Superior temporal gyrus (tissue), 1 donor: ENCODE measurements around the gene ABTB2.

ENCODE experiments used
- DNase-seq: peaks from one replicate; pipeline ENCODE4 v3.0.0-alpha.2; 2016; ENCODE audit errors: extremely low spot score

ABTB2 gene

DNA sequence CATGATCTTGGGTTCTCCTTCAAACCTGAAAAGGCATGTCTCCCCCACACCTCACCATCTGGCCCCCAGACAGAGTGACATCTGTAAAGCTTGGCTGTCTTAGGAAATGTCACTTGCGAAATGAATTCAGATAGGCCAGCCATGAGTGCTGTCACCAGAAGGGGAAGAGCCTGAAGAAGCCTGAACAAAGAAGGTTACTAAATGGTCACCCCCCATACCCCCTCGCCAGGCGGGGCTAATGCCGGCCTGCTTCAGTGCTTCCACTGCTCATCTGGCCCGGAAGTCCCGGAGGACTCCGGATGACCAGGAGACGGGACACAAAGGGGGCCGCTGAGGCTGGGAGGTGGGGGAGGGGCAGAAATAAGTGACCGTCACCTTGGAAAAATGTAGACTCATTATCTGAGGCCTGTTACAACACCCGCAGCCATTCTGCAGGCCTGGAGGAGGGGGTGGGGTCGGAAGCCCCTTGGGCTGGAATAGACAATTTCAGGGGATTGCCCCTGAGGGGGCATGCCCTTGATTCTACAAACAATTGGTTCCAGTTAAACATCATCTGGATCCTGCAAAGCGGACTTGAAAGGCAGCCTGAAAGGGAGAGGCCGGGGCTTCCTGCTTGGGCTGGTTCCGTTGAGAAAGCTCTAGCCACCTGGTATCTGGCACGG lies 209.2 kb downstream of the ABTB2 start:
- no peak for DNase-seq

DNA sequence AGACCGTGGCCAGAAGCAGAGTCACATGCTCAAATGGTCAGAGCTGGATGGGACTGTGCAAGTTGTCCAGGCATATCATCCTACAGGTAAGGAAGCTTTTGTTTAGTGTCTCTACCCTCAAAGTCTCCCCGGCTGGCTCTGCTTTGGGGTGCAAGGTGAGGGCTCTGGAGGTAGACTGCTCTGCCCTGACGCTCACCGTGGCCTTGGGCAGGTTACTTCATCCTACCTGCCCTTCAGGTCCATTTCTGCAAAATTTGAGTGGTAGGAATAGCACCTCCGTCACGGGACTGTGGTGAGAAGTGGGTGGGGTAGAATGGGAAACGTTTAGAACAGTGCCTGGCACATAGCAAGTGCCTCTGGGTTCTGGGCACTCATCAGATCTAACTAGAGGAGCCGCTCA lies 210.2 kb downstream of the ABTB2 start:
- no peak for DNase-seq

DNA sequence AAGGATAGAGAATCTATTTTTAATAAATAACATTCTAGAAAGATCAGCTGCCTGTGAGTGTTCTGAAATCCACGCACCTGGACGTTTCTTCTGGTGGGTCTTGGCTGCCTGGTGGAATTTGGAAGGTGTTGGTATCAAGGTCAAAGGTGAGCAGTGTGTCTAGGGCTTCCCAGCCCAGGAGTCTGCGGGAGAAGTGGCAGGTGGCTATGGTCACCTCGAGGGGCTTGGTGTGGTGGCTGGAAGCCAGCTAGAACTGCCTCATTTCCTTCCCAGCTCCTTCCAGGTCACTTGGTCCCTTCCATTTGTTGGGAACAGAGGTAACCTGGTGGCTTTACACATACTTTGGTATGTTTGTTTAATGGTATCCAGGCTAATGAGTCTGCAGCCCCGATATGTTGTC lies 210.9 kb downstream of the ABTB2 start:
- no peak for DNase-seq

DNA sequence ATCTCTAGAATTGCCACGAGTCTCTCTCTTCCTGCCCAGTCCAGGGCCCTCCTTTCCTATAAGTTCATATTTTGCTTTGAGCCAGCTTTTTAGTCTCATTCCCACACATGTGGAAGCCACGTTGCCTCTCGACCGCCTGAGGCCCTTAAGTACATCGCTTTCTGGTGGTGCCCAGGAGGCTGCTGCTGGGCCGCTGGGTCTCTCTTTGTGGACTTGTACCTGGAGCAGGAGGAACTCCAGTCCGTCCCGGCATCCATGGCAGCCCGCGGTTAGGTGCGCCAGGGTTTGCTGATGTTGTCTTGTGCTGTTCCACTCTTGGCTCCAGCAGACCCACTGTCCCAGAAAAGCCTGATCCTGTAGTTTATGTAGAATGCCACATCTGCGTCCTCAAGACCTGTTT lies 211.4 kb downstream of the ABTB2 start:
- no peak for DNase-seq

DNA sequence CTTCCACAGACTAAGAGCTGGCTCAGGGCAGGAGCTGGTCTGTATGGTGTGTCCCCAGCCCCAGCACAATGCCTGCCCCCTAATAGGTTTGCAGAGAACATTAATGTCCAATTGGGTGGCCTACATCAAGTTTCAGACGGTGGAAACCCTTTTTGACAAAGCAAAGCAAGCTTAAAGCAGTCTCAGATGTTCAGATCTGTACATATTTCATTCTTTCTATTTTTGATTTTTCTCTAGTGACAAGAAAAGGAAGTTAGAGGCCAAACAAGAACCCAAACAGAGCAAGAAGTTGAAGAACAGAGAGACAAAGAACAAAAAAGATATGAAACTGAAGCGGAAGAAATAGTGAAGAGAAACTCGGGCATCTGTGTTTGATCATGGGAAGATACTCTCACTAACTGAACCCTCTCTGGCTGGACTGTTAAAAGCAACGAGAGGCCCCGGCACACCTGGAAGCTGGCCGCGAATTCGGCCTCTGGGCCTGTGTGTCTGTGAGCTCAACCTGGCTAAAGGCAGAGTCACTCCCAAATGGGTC lies 211.9 kb downstream of the ABTB2 start:
- no peak for DNase-seq

DNA sequence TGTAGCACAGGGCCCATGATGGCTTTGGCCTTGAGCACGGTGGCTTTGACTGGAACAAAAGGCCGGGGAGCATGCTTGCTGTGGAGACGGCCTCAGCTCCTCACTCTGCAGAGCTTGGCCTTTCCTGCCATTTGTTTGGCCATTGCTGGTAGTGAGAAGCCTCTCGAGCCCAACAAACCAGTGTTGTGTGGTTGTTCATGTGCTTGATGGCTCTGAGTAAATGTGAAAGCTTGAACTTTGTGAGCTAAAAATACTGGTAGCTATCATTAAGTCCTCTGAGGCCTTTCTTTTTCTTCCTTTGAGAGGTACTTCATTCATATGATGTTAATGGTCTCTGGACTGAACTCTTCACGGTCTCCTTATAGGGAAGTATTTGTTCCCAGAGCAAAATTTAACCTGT lies 212.7 kb downstream of the ABTB2 start:
- DNase-seq, result no peak

DNA sequence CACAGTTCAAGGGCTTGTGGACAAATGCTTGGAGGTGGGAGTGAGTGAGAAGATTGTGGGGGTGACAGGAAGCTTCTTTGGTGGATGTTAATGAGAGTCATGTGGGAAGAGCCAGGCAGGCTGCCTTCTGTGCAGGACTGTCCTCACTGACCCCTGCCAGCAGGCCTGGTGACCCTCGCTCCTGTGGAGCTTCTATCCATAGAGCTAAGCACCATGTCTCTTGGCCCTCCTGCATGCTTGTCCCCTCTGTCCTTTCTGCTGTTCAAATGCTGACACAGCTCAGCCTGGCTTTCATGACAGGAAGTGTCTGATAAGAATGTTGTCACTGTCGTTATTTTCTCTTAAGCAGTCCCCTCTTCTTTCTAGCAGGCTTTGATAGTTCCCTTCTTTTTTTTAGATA lies 214.8 kb downstream of the ABTB2 start:
- no peak for DNase-seq

DNA sequence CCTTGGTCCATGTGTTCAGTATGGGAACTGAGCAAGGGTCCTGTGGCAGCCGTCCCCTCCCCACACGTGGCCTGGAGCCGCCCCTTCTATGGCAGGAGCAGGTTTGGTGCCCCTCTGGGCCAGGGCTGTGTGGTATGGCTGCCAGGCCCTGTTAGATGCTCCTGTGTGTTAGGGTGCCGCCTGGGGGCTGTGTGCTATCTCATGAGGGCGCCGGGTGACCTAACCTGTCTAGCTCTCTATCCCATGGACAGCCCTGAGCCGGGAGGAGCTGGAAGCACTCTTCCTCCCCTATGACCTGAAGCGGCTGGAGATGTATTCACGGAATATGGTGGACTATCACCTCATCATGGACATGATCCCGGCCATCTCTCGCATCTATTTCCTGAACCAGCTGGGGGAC lies 217.7 kb downstream of the ABTB2 start:
- DNase-seq, result no peak

DNA sequence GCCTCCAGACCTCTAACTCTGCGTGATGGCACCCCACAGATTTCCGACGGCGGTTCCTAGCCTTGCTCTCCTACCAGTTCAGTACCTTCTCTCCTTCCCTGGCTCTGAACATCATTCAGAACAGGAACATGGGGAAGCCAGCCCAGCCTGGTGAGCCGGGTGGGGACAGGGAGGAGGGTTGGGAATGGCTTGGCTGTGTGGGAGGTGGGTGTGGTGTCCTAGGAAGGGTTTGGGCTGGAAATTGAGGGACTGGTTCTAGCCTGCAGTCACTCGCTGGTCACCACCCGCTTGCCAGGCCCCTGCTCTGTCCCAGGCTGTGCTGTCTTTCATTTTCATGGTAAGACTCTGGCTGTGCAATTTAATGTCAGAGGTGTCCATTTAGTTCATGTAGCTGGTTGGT lies 218.5 kb downstream of the ABTB2 start:
- no peak for DNase-seq

DNA sequence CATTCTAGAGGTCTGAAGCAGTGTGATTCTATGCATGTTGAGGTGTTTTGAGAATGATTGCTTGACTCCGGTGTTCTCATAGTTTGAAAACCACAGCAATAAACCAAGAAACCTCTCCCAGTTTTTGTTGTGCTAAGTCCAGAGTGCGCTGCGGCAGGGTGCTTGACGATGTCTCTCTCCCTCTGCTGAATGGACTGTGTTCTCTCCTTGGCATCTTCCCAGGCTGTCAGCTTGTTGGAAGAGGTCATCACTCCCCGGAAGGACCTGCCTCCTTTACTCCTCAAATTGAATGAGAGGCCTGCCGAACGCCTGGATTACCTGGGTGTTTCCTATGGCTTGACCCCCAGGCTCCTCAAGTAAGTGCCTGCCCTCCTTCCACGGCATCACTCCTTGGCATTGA lies 221.4 kb downstream of the ABTB2 start:
- no peak for DNase-seq

DNA sequence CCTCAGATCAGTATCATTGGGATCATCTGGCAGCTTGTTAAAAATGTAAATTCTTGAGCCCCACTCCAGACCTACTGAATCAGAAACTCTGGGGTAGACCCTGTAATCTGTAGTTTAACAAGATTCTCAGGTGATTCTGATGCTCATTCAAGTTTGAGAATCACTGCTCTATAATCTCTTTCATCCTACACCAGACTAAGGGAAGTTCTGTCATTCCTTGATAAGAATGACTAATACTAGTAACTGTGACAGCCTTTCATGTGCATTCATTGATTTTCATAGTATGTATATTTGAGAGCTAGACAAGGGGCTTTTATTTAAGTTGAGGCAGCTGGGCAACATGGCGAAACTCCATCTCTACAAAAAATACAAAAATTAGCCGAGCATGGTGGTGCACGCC lies 222.4 kb downstream of the ABTB2 start:
- DNase-seq, result no peak

DNA sequence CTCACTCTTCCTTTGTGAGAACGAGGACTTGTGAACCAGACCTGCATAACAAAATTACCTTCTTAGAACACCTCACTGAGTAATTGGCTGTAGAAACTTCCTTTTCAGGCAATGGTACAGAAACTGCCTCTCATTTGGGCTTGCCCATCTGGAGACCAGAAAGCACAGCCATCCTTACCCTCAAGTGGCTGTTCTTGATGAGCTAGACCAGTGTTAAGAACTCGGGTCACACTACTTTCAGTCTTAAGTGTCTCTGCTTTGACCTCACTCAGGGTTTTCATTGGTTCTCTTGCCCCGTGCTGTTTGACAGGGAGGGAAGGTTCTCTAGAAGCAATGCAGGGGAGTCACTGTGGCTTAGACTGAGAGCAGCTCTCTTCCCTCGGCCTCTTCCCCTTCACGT lies 223.0 kb downstream of the ABTB2 start:
- DNase-seq, result no peak

DNA sequence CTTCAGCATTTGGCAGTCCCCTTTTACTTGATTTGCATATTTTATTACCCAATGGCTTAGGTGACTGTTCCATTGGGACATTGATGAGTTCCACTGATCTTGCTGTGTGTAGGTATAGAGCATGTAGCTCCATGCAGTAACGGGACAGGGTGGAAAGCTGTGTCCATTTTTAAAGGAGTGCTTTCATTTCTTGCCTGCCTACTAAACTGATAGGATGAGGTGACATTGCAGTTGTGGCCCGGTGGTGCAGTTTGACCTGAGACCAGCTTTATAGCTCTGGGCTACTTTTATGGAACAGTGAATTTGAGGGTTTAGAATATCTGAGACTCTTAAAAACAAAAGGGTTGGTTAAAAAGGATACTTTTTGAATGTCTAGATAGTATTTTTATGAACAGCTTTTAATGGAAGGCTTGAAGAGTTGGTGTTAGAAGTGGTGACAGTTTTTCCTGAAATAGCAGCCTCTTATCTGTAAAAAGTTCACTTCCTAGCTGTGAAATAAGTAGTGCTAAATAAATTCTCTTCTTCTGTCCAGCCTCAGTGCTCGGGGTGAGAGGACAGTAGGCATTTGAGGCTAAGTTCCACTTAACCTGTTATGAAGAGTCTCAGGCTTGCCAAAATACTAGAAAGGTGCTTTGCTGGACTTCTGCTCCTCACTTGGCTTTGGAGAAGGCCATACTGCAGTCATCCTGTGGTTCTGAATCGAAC lies 225.4 kb downstream of the ABTB2 start:
- DNase-seq, result no peak

DNA sequence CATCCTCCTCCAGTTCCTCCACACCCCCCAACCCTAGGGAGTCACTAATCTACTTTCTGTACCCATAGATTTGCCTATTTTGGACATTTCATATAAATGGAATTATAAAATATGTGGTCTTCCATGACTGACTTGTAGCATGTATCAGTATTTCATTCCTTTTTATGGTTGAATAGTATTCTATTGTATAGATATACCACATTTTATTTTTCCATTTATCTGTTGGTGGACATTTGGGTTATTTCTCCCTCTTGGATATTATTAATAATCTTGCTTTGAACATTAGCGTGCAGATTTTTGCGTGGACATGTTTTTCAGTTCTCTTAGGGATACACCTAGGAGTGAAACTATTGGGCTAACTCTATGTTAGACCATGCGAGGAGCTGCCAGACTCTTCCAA lies 229.0 kb downstream of the ABTB2 start:
- no peak for DNase-seq

DNA sequence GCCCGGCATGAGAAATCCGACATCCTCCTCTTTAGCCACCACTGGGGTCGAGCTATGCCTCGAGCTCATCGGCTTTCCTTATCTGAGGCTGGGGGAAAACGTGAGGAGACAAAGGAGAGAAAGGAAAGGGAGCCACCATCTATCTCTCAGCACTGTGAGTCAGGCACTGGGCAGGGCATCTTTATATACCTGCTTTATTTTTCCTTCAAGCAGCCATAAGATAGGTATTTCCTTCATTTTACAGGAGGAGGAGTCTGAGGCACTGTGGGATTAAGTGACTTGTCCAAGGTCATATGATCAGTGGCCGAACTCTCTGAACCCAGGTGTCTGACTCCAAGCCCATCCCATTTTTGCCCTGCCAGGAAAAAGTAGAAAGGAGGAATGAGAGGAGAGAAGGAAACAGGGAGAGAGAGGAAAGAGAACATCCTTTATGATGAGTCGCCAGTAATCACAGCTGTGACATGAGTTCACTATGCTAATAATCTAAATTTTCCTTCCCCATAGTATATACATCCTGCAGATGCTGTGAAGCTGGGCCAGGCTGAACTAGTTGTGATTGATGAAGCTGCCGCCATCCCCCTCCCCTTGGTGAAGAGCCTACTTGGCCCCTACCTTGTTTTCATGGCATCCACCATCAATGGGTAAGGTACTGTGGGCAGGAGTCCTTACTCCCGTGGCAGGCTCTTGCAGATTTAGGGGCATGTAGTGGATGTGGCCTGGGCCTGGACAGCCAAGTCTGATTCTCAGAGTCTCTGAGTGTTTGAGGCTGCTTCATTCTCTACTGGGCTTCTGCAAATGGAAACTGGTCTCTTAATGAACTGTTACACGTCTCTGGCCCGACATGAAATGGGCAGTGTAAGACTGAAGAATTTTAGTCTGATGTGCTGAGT lies 230.6 kb downstream of the ABTB2 start:
- no peak for DNase-seq

DNA sequence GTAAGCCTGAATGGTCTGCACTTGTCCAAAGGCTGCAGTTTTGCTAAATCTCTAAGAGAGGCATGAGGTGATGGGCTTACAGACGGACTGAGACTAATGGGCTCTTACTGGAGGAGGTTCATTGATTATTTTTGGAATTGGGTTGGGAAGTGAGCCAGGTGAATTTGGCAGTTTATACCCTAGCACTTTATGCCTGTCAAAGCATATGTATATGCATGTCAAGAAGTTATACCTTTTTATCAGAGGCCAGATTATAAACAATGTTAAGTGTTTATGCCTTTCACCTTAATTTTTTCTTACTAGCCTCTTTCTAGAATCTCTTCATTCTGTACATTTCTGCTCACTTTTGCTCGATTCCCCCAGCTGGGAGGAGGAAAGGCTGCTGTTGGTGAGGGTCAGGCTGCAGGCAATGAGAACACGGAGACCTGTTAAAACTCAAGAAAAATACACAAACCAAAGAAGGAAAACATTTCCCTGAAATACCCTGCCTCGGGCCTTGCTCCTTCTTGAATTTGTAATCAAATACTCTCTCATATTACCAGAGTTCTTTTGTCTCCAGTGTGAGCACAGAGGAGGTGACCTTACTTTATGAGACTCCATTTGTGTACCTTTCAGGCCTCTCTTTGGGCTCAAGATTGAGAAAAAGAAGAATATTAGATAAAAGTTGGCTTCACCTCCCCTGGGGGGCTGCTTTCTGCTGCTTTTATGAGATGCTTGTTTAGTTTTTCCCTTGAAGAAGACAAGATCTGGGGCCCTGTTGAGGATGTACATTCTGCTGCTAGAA lies 232.7 kb downstream of the ABTB2 start:
- DNase-seq, result no peak

DNA sequence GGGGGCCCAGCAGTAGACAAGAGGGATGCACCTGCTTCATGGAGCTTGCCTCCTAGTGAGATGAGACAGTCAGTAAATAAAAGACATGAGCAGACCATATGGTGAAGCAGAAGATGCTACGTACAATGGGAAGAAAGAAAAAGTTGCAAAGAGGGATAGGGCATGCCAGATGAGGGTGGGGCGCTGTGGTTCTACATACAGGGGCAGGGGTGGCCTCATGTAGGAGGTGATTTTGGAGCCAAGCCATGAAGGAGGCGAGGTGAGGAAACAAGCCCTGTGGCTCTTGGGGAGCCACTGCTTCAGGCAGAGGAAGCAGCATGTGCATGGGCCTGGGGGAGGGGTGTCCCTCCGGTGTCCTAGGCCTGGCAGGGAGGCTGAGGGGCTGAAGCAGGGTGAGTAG lies 237.2 kb downstream of the ABTB2 start:
- DNase-seq, result no peak

DNA sequence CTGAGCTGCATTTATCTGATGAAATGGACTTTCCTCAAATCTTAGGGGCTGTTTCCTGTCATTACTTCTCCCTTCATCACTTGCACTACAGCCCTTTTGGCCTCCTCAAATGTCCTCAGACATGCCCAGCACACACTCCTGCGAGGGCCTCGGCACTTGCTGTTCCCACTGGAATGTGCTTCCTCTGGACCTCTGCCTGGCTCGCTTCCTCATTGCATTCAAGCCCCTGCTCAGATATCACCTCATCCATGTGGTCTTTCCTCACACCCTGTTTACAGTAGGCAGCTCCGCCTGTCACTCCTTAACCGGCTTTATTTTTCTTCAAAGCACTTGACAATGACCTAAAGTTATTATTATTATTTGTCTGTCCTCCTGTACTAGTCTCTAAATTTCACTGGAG lies 243.3 kb downstream of the ABTB2 start:
- no peak for DNase-seq

DNA sequence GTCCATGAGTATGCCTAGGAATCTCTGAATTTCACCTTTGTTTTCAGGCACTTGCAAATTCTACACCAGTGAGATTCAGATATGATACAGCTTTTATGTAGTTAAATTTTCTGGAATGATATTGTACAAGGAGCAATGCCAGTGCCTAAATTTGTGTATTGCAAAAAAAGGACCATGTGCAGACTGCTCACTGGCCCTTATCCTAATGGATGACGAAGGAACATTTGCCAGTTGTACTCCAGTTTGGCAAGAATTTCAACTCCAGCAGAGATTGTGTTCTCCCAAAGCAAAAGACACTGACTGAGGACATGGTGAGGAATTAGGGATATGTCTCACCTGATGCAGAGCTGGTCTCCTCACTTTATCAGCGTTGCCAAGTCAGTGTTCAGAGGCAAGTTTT lies 243.8 kb downstream of the ABTB2 start:
- no peak for DNase-seq

DNA sequence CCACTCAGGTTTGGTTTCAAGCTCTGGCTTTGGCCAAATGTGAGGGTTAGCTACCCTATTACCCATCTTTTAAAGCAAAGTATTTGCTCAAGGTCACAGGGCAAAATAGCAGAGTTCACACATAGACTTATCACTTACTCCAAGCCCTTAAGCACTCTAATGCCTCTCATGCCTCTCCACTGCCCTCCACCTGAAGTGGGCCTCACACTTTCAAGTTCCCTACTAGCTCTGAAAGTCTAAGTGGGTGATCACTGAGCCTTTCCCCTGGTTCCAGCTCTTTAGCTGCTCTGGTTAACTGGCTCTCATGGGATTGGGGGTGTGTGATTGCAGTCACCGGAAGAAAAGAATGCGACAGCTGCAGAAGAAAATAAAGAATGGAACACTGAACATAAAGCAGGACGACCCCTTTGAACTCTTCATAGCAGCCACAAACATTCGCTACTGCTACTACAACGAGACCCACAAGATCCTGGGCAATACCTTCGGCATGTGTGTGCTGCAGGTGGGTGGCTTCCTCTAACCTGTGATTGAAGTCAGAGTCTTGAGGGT lies 246.0 kb downstream of the ABTB2 start:
- DNase-seq, result no peak

DNA sequence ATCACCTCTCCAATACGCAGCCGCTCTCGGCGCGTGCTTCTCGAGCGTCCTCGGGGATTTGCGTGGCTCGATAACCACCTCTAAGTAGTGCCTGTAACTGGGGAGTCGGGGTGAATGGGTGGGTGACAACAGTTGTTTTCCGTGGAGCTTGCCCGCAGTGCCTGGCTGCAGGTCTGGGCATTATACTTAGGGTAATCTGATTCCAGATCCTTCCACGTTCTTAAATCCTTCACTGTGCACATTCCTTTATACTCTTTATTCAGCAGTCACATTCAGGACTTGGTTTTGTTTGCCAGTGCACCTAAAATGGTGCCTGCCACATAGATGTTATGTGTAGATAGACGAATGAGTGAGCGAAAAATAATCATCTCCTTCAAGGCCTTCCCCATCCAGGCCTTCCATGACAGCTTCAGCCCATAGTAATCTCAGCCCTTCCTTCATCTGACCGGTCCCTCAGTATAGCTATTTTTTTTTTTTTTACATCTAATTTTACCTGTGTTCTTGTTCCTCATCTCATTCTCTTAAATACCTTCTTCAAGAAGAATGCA lies 251.8 kb downstream of the ABTB2 start:
- DNase-seq, result no peak
